Endothelial cell of hepatic sinusoid (primary cell): Measurements from ENCODE around the gene KIF26B.
"Not testable (repeated sequence)": the region's sequence is repeated elsewhere in the genome, so short reads cannot be mapped to it uniquely, and the experiment has no call there.

ENCODE experiments used
- in situ Hi-C: cut with HindIII; loops from 2 replicates; pipeline ENCODE4 v1.10.0; 2017; ENCODE audit warnings: low sequenced_read_pairs

Gene KIF26B

DNA sequence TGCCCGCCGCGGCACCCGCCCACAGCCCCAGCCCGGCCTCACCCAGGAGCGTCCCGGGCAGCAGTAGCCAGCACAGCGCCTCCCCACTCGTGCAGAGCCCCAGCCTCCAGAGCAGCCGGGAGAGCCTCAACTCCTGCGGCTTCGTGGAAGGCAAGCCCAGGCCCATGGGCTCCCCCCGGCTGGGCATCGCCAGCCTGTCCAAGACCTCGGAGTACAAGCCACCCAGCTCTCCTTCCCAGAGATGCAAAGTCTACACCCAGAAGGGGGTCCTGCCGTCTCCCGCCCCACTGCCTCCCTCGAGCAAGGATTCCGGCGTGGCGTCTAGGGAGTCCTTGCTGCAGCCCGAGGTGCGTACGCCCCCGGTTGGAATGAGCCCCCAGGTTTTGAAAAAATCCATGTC is 531.2 kb downstream of the KIF26B start:
- in situ Hi-C loops, result no loop called here

GRCh38 chr1:245686446-245687030 is 531.8 kb downstream of the KIF26B start:
- in situ Hi-C loops, result no loop called here

DNA sequence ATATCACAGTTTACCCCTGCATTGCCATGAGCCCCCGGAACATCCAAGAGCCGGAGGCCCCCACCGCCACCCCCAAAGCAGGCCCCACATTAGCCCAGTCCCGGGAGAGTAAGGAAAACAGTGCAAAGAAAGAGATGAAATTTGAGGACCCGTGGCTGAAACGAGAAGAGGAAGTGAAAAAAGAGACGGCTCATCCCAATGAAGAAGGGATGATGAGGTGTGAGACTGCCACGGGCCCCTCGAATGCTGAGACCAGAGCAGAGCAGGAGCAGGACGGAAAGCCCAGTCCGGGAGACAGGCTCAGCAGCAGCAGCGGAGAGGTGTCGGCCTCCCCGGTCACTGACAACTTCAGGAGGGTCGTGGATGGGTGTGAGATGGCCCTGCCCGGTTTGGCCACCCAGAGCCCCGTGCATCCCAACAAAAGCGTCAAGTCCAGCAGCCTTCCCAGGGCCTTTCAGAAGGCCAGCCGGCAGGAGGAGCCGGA is 532.4 kb downstream of the KIF26B start:
- in situ Hi-C loops, result no loop called here

DNA sequence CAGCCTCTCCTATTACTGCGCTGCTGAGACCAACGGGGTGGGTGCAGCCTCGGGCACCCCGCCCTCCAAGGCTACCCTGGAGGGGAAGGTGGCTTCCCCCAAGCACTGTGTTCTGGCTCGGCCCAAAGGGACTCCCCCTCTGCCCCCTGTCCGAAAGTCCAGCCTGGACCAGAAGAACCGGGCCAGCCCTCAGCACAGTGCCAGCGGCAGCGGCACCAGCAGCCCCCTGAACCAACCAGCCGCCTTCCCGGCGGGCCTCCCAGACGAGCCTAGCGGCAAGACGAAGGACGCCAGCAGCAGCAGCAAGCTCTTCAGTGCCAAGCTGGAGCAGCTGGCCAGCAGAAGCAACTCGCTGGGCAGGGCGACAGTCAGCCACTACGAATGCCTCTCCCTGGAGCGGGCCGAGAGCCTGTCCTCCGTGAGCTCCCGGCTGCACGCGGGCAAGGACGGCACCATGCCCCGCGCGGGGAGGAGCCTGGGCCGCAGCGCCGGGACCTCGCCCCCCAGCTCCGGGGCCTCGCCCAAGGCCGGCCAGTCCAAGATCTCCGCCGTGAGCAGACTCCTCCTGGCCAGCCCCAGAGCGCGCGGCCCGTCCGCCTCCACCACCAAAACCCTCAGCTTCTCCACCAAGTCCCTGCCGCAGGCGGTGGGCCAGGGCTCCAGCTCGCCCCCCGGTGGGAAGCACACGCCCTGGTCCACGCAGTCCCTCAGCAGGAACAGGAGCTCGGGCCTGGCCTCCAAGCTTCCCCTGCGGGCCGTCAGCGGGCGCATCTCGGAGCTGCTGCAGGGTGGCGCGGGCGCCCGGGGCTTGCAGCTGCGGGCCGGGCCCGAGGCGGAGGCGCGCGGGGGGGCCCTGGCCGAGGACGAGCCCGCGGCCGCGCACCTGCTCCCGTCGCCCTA is 533.1 kb downstream of the KIF26B start:
- in situ Hi-C loops, result no loop called here

- in situ Hi-C loops, result no loop called here
Observed at GRCh38 chr1:245688536-245689453, 534.0 kb downstream of the KIF26B start.

GRCh38 chr1:245690156-245690690 is 535.4 kb downstream of the KIF26B start:
- in situ Hi-C loops, result no loop called here

GRCh38 chr1:245690946-245691541 is 536.3 kb downstream of the KIF26B start:
- in situ Hi-C loops, result no loop called here

- in situ Hi-C loops, result no loop called here
Observed at GRCh38 chr1:245691897-245692296, 537.1 kb downstream of the KIF26B start.

DNA sequence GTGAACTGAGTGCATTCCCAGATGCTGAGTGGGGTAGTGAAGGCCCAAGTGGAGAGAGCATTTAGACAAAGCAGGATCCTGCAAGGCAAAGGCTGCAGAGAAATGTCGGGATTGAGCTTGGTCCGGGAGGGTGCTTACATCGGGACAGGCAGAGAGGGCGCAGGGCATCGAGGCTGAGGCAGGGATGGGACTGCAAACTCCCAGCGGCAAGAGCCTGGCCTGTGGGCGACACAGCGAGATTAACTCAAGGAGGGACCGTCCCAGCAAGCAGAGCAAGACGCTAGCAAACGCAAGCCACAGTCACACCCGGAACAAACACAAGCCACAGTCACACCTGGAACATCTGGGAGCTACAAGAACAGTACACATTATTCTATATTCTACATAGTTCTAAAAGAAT is 537.5 kb downstream of the KIF26B start:
- in situ Hi-C loops, result no loop called here

- in situ Hi-C loops, result no loop called here
Observed at GRCh38 chr1:245693116-245693793, 538.5 kb downstream of the KIF26B start.

DNA sequence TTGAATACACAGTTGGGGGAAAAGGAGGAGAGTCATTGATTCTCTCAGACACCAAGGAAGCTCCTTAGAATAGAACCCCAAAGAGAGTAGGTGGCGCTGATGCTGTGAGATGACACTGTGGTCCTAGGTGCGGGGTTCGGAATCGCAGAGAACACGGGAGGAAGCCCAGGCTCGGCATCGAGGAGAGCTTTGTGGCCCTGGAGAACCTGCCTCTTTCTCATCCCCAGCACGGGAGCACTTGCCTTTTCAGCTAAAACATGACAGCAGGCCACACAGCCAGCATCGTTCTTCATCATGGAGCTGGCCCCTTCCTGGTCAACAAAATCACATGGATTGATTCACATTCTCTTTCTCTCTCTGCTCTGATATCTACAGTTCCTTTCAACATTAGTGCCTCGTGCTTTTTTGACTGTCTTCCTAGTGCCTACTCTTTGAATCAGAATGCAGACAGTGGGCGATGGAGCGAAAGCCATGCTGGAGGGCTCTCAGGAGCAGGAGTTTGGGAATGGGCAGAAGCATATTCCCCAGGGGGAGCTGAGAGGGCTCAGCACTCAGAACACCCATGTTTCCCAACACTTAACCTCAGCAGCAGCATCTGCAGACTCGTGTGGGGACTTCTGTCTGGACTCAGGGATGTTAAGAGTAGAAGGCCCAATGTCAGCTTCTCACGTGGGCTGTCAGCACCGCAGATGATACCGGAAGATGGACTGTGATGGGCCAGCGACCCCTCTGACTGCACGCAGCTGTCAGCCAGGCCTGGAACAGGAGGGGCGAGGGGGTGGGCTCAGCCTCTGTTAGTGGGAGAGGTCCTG is 539.4 kb downstream of the KIF26B start:
- in situ Hi-C loops, result no loop called here

GRCh38 chr1:245694753-245695195 is 540.0 kb downstream of the KIF26B start:
- in situ Hi-C loops, result no loop called here

GRCh38 chr1:245695211-245695610 is 540.4 kb downstream of the KIF26B start:
- in situ Hi-C loops, result no loop called here

DNA sequence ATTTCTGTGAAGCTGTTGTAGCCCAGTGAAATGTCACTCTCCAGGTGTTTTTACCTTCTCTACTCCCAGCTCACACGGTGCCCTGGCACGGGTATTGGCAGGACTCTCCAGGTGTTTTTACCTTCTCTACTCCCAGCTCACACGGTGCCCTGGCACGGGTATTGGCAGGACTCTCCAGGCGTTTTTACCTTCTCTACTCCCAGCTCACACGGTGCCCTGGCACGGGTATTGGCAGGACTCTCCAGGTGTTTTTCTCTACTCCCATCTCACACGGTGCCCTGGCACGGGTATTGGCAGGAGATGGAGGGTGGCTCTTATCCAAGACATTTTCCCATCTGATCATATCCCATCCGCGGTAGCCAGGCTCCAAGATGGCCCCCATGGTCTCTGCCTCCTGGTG is 540.9 kb downstream of the KIF26B start:
- in situ Hi-C loops, result not testable (repeated sequence)

DNA sequence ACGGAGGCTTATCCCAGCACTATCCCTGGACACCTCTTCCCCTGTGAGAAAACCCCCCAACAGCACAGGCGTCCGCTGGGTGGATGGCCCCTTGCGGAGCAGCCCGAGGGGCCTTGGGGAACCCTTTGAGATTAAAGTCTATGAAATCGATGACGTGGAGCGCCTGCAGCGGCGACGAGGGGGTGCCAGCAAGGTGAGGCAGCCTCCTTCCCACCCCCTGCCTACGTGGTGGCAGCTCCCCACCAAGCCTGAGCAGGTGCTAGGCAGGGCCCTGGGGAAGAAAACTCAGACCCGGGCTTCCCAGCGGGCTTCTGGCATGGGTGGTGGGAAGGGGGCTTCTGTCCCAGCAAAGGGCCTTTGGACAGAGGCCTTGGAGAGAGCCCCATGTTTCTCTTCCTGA is 543.3 kb downstream of the KIF26B start:
- in situ Hi-C loops, result no loop called here

- in situ Hi-C loops, result no loop called here
Observed at GRCh38 chr1:245698860-245699259, 544.1 kb downstream of the KIF26B start.

- in situ Hi-C loops, result no loop called here
Observed at GRCh38 chr1:245700631-245701030, 545.8 kb downstream of the KIF26B start.

- in situ Hi-C loops, result no loop called here
Observed at GRCh38 chr1:245701631-245702030, 546.8 kb downstream of the KIF26B start.

- in situ Hi-C loops, result no loop called here
Observed at GRCh38 chr1:245702346-245702745, 547.6 kb downstream of the KIF26B start.
